HepG2 (cell line): Measurements from ENCODE around the gene SRD5A1.

Experiments used
- CTCF ChIP-seq: sonication (generic); formaldehyde crosslinking; IDR thresholded peaks from 2 replicates; pipeline ENCODE4 v1.5.0; 2020; ENCODE audit warnings: mild to moderate bottlenecking, missing genetic modification reagents, moderate library complexity
- ZNF263 ChIP-seq: sonication (generic); formaldehyde crosslinking; IDR thresholded peaks from 2 replicates; pipeline ENCODE4 v1.4.0; 2020; ENCODE audit warnings: missing genetic modification reagents

GRCh38 chr5:6678385-6678784 lies 45.1 kb downstream of the SRD5A1 start:
- TF ChIP-seq CTCF (CRISPR knock-in tag) = no peak
- TF ChIP-seq ZNF263 (CRISPR knock-in tag) = no peak
